ENCODE measurements around the gene CCDC88B. TPM values are rescaled to one million over a fixed set of nuclear protein-coding genes. Genes with fewer than 3 reads are reported as not detected.

The CCDC88B gene
- total and polyA plus RNA-seq, 9 of the 15 experiments (the other 6 are each of a cell fraction or from before 2014, with no cell fraction given) = 0.13 to 18.1 (median 7.9) TPM

DNA sequence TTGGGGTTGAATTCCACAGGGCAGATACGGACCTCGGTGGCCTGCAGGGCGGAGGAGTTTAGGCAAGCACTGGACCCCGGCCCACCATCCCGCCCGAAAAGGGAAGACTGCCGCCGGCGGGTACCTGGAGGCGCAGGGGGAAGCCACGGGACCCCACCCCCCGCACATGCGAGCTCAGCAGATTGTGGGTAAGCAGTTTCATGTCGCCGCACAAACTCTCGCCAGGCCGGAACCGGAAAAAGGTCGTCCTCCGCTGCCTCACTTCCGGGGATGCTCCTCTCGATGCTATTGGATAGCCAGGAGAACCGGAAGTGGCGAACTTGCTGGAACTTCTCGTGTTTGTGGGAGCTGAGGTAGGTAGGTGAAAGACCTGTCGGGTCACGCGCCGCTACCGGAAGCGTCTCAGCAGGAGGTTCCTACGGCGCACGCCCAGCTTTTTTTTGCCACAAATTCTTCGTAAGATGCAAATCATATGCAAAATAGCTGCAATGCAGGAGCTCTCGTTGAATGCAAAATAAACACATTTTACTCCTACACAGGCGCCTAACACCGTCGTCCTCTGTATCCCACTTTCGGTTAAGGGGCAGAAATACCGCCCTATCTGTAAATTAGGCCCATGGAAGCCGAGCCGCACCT lies 22.6 kb upstream of the CCDC88B start, which contains the start of gene TRMT112 (continued):
- TF ChIP-seq GATAD2B (IDR thresholded peaks at IDR 0.05; ENCODE audit: borderline replicate concordance) = 0 out of 2 replicates have a peak, but pooled peaks have one; percentile 21
- 0 out of 2 replicates have a peak, but pooled peaks have one; percentile 12 for TF ChIP-seq KLF1 (tag; IDR thresholded peaks at IDR 0.05)
- TF ChIP-seq, protein P1, sequence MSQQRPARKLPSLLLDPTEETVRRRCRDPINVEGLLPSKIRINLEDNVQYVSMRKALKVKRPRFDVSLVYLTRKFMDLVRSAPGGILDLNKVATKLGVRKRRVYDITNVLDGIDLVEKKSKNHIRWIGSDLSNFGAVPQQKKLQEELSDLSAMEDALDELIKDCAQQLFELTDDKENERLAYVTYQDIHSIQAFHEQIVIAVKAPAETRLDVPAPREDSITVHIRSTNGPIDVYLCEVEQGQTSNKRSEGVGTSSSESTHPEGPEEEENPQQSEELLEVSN (IDR thresholded peaks at IDR 0.05; ENCODE audit: borderline replicate concordance in 1 of 2, extremely low read depth in 1 of 2, insufficient read depth in 1 of 2, insufficient read length in 1 of 2, low read depth in 1 of 2, low read length in 1 of 2, poor library complexity in 1 of 2, severe bottlenecking in 1 of 2) = peak in 1 of 2 experiments; percentile 61
- TF ChIP-seq MAFK (IDR thresholded peaks at IDR 0.05; ENCODE audit: low read length) = peak; percentile 71
- TF ChIP-seq ZBTB7A (IDR thresholded peaks at IDR 0.05; ENCODE audit: borderline replicate concordance, control insufficient read depth, low read depth, low read length) = peak; percentile 65; the same call in 1 of the 2 replicates
- TF ChIP-seq, protein P2, sequence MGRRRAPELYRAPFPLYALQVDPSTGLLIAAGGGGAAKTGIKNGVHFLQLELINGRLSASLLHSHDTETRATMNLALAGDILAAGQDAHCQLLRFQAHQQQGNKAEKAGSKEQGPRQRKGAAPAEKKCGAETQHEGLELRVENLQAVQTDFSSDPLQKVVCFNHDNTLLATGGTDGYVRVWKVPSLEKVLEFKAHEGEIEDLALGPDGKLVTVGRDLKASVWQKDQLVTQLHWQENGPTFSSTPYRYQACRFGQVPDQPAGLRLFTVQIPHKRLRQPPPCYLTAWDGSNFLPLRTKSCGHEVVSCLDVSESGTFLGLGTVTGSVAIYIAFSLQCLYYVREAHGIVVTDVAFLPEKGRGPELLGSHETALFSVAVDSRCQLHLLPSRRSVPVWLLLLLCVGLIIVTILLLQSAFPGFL (CRISPR knock-in tag; IDR thresholded peaks at IDR 0.05) = 0 out of 2 replicates have a peak, but pooled peaks have one; percentile 83
- no peak for TF ChIP-seq RBM15 (IDR thresholded peaks at IDR 0.05; ENCODE audit: insufficient read depth, low read length)
- no peak for TF ChIP-seq CBFA2T2 (conservative IDR thresholded peaks at IDR 0.05)
- TF ChIP-seq, protein P3, sequence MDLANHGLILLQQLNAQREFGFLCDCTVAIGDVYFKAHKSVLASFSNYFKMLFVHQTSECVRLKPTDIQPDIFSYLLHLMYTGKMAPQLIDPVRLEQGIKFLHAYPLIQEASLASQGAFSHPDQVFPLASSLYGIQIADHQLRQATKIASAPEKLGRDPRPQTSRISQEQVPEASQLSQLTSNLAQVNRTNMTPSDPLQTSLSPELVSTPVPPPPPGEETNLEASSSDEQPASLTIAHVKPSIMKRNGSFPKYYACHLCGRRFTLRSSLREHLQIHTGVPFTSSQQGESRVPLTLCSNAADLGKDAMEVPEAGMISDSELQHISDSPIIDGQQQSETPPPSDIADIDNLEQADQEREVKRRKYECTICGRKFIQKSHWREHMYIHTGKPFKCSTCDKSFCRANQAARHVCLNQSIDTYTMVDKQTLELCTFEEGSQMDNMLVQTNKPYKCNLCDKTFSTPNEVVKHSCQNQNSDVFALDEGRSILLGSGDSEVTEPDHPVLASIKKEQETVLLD (IDR thresholded peaks at IDR 0.05) = 0 out of 2 replicates have a peak, but pooled peaks have one; percentile 46
- TF ChIP-seq BCL6 (CRISPR knock-in tag; IDR thresholded peaks at IDR 0.05) = no peak
- no peak for TF ChIP-seq NFE2L1 (tag; IDR thresholded peaks at IDR 0.05; ENCODE audit: borderline replicate concordance, low read depth)
- no peak for TF ChIP-seq RBM39 (optimal IDR thresholded peaks at IDR 0.05; ENCODE audit: low read depth, low read length)
- no peak for TF ChIP-seq HMGN3 (IDR thresholded peaks at IDR 0.05; ENCODE audit: borderline replicate concordance, extremely low read depth, insufficient read length, low read depth, low read length)
- TF ChIP-seq NR3C1 (CRISPR knock-in tag; IDR thresholded peaks at IDR 0.05) = no peak
- TF ChIP-seq GABPB2 (CRISPR knock-in tag; conservative IDR thresholded peaks at IDR 0.05) = no peak
- peak; percentile 88 for TF ChIP-seq SUPT5H (IDR thresholded peaks at IDR 0.05)
- TF ChIP-seq ZNF124 (CRISPR knock-in tag; IDR thresholded peaks at IDR 0.05) = no peak
- TF ChIP-seq FOS (IDR thresholded peaks at IDR 0.05; ENCODE audit: extremely low read depth, insufficient read length) = no peak
- no peak for TF ChIP-seq ZNF217 (CRISPR knock-in tag; IDR thresholded peaks at IDR 0.05)
- 0 out of 2 replicates have a peak, but pooled peaks have one; percentile 7 for TF ChIP-seq RNF2 (IDR thresholded peaks at IDR 0.05)
- peak; percentile 30; the same call in 1 of the 2 replicates for TF ChIP-seq EGR1 (conservative IDR thresholded peaks at IDR 0.05)
- TF ChIP-seq, protein P4, sequence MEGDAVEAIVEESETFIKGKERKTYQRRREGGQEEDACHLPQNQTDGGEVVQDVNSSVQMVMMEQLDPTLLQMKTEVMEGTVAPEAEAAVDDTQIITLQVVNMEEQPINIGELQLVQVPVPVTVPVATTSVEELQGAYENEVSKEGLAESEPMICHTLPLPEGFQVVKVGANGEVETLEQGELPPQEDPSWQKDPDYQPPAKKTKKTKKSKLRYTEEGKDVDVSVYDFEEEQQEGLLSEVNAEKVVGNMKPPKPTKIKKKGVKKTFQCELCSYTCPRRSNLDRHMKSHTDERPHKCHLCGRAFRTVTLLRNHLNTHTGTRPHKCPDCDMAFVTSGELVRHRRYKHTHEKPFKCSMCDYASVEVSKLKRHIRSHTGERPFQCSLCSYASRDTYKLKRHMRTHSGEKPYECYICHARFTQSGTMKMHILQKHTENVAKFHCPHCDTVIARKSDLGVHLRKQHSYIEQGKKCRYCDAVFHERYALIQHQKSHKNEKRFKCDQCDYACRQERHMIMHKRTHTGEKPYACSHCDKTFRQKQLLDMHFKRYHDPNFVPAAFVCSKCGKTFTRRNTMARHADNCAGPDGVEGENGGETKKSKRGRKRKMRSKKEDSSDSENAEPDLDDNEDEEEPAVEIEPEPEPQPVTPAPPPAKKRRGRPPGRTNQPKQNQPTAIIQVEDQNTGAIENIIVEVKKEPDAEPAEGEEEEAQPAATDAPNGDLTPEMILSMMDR (IDR thresholded peaks at IDR 0.05 in 2 of 3, conservative IDR thresholded peaks at IDR 0.05 in 1 of 3; ENCODE audit: insufficient read depth in 2 of 3, low read depth in 1 of 3, low read length in 3 of 3) = 0 out of 6 replicates have a peak, but pooled peaks of 1 of the 3 experiments have one; percentile 0
- peak; percentile 92 for TF ChIP-seq EP400 (IDR thresholded peaks at IDR 0.05)
- TF ChIP-seq ZNF444 (CRISPR knock-in tag; IDR thresholded peaks at IDR 0.05) = 0 out of 2 replicates have a peak, but pooled peaks have one; percentile 27
